K562 (cell line): Measurements from ENCODE around the gene GCK. TPM values are rescaled to one million over a fixed set of nuclear protein-coding genes. Genes with fewer than 3 reads are reported as not detected.
A peak's percentile ranks its signal among the peaks of the same experiment; 100 is the strongest.

Source experiments
- ATAC-seq: fragments of 200-7000 bp; cut with Tn5 transposase; 3 replicates; pipeline ENCODE4 v1.9.1; 2020; ENCODE audit warnings: moderate library complexity
- BruUV-seq: library from RNA; stranded (reverse); fragments of 400-500 nt; replicated peaks from 2 replicates; lab custom pipeline; 2021; lab: Mats Ljungman, UMichigan
- CTCF ChIA-PET: fragments of 300-600 bp; formaldehyde crosslinking; extraction: SDS; loops from one replicate; lab custom pipeline; 2021; ENCODE audit warnings: low intra/inter-chr PET ratio; lab: Yijun Ruan, JAX
- POLR2A ChIA-PET: fragments of 300-600, 350-650 bp; sonication (Branson Sonifier 250); formaldehyde crosslinking; extraction: SDS; loops from one replicate; lab custom pipeline; 2021; ENCODE audit warnings: antibody characterized with exemption, inconsistent platforms; lab: Yijun Ruan, JAX
- DNase-seq, 4 experiments: peaks; one replicate each; pipeline versions ENCODE4 v3.0.0 to v3.0.0-alpha.2; 2011 to 2018; ENCODE audit warnings: low spot score in 3 of 4, mixed read lengths in 3 of 4; ENCODE audit errors: extremely low read depth in 1 of 4
- FAIRE-seq: peaks from 2 replicates; lab custom pipeline; 2011; peaks lifted over from hg19 to GRCh38; lab: Jason Lieb, UNC
- H2AFZ ChIP-seq: 2 replicates; pipeline ENCODE4 v1.6.0; 2011; ENCODE audit warnings: low read depth, low read length, control low read depth, inconsistent platforms
- H3K27ac ChIP-seq: fragments of 200-600 bp; 3 replicates; pipeline ENCODE4 v1.8.0; 2011; ENCODE audit warnings: low read depth, mild to moderate bottlenecking, control low read depth, inconsistent platforms, low read length, moderate library complexity, mixed read lengths; ENCODE audit errors: extremely low read depth
- H3K27me3 ChIP-seq, 2 experiments: fragments of 300-600 bp in 1 of 2; 2 replicates in 1 of 2; 3 replicates in 1 of 2; pipeline versions ENCODE4 v1.6.0 to v1.8.0; 2011; ENCODE audit warnings: inconsistent platforms in 2 of 2, low read length in 2 of 2, mild to moderate bottlenecking in 1 of 2, mixed read lengths in 1 of 2, moderate library complexity in 1 of 2; ENCODE audit not compliant: control insufficient read depth in 2 of 2, insufficient read depth in 2 of 2
- H3K36me3 ChIP-seq: fragments of 300-600 bp; 3 replicates; pipeline ENCODE4 v1.8.0; 2011; ENCODE audit warnings: mild to moderate bottlenecking, low read length, inconsistent platforms; ENCODE audit not compliant: control insufficient read depth, insufficient read depth
- H3K4me1 ChIP-seq, 2 experiments: fragments of 200-600 bp in 1 of 2; replicated peaks in 1 of 2; 2 replicates in 1 of 2; 3 replicates in 1 of 2; pipeline versions ENCODE4 v1.5.1 to v1.8.0; 2011; ENCODE audit warnings: inconsistent platforms in 2 of 2, low read length in 2 of 2, mild to moderate bottlenecking in 1 of 2, mixed read lengths in 1 of 2, moderate library complexity in 1 of 2; ENCODE audit not compliant: control insufficient read depth in 2 of 2, insufficient read depth in 2 of 2
- H3K4me2 ChIP-seq: 2 replicates; pipeline ENCODE4 v1.6.1; 2011; ENCODE audit warnings: low read length, control low read depth, inconsistent platforms, mixed read lengths; ENCODE audit not compliant: insufficient read depth
- H3K4me3 ChIP-seq: fragments of 200-600 bp; sonication (generic), shearing (Covaris generic); 2 replicates; pipeline ENCODE4 v1.5.1; 2016; ENCODE audit warnings: control low read depth, inconsistent platforms
- H3K79me2 ChIP-seq: fragments of 200-600 bp; 3 replicates; pipeline ENCODE4 v1.8.0; 2011; ENCODE audit warnings: low read length, inconsistent platforms; ENCODE audit not compliant: control insufficient read depth, insufficient read depth
- H3K9ac ChIP-seq, 2 experiments: 2 replicates each; pipeline versions ENCODE4 v1.6.0 to v1.6.1; 2011; ENCODE audit warnings: low read depth in 2 of 2, low read length in 2 of 2, control low read depth in 1 of 2, inconsistent platforms in 1 of 2, mild to moderate bottlenecking in 1 of 2, mixed read lengths in 1 of 2; ENCODE audit not compliant: insufficient read depth in 1 of 2
- H3K9me1 ChIP-seq: one replicate; pipeline ENCODE4 v1.6.0; 2011; ENCODE audit warnings: inconsistent platforms, mild to moderate bottlenecking, low read length, moderate library complexity; ENCODE audit not compliant: control insufficient read depth, insufficient read depth
- H3K9me3 ChIP-seq: replicated peaks from 2 replicates; pipeline ENCODE4 v1.5.1; 2011; ENCODE audit warnings: low read depth, low read length, inconsistent platforms; ENCODE audit not compliant: control insufficient read depth, insufficient read depth
- H4K20me1 ChIP-seq: replicated peaks from 2 replicates; pipeline ENCODE4 v1.6.1; 2011; ENCODE audit warnings: low read length, inconsistent platforms, mixed read lengths; ENCODE audit not compliant: control insufficient read depth, insufficient read depth
- TAF15 ChIP-seq: fragments of 200-400 bp; formaldehyde crosslinking; IDR thresholded peaks from 2 replicates; pipeline ENCODE4 v1.6.1; 2017; ENCODE audit warnings: mild to moderate bottlenecking, low read depth, low read length, moderate library complexity
- WGBS: fragments of 100-300 bp; shearing (Covaris generic); methylation state at CpG from one replicate; pipeline ENCODE4 v1.1.6; 2016; ENCODE audit warnings: low coverage, mixed read lengths; ENCODE audit not compliant: insufficient coverage; ENCODE audit errors: missing lambda C conversion rate; 5-methylcytosine and 5-hydroxymethylcytosine counted together
- in situ Hi-C: fragments of 300-500 bp; cut with MboI; formaldehyde crosslinking; loops from 4 replicates; pipeline ENCODE4 v1.15.0; 2018; ENCODE audit warnings: inconsistent platforms, mixed read lengths
- intact Hi-C: fragments of 100-400 bp; cut with micrococcal nuclease; formaldehyde crosslinking; loops from 2 replicates; pipeline ENCODE4 v1.14.2; 2022
- polyA plus RNA-seq, 8 experiments: library from polyadenylated mRNA; depleted of rRNA in 4 of 8; stranded (reverse) in 5 of 8; unstranded in 3 of 8; fragments of >200 nt; fragmentation: Nextera tagmentation in 2 of 8; fragmentation: Illumina TruSeq in 1 of 8; extraction: Ambion mirVana in 2 of 8; extraction: Trizol in 1 of 8; gene quantifications; 2 replicates each; pipeline versions ENCODE4 v1.2.1 to v1.2.3, GENCODE V29; 2011 to 2014; ENCODE audit warnings: inconsistent platforms in 1 of 8, missing spikeins in 1 of 8
- total RNA-seq, 7 experiments: library from RNA; depleted of rRNA in 6 of 7; stranded (reverse); fragments of >200 nt in 6 of 7; fragmentation: Illumina TruSeq in 2 of 7; extraction: Trizol in 2 of 7; gene quantifications; 2 replicates each; pipeline versions ENCODE4 v1.2.1 to v1.2.3, GENCODE V29; 2011 to 2021; ENCODE audit warnings: low replicate concordance in 1 of 7
- TF ChIP-seq, protein P1 (sequence below), 2 experiments: IDR thresholded peaks; 2 replicates each; pipeline ENCODE4 v1.6.1; 2011; ENCODE audit warnings: borderline replicate concordance in 1 of 2, control low read depth in 1 of 2, low read depth in 1 of 2, low read length in 1 of 2, mild to moderate bottlenecking in 1 of 2, mixed read lengths in 1 of 2, moderate library complexity in 1 of 2; ENCODE audit not compliant: insufficient read depth in 1 of 2, insufficient read length in 1 of 2, poor library complexity in 1 of 2, severe bottlenecking in 1 of 2; ENCODE audit errors: extremely low read depth in 1 of 2

Gene GCK
- total and polyA plus RNA-seq, 9 of the 15 experiments (the other 6 are each of a cell fraction or from before 2014, with no cell fraction given): 0.11 to 0.55 (median 0.16) TPM; not detected in 3

DNA sequence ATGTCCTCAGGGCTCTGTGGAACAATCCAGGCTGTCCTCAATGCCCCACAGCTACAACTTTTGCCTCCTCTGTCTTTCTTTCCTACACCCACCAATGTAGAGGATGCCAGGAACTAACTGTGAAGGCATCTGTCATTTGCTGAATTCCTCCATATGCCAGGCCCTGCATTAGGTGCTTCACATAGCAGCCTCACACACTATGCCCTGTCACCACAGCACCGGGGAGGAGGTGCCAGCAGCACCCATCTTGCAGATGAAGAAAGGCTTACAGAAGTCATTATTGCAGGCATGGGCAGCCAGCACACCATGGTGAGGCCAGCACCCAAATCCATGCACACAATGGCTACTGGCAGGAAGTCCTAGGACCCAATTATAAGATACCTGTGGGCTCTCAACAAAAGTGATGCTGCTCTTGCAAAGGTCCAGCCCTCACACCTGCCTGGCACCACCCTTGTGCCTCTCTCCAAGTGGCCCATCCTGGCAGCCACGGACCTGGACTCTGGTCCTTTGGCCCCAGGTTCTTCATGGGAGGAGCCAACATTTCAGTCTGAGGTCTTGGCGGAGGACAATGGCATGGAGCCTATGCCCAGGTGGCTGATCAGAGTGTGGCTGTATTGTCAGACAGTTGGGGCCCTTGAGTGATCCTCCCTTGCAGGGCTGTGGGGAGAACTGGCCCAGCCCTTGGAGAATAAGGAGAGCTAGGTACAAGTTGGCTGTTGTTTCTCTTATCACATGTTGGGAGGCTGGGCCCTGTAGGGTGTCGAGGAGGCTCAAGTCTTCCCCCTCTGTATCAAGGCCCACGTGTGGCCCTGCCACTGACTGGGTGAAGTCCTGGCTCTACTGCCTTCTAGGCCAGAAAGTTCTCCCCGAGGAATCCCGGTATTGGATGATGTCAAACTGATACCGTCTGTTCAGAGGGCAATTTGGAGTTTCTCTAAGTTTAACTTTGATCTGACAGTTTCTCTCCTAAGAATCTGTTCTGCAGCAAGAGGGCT is 33.8 kb downstream of the GCK start:
- Histone ChIP-seq H3K79me2 (no peaks in the 10 kb centered on the region), H4K20me1 (no peaks in the 10 kb centered on the region; the same call in 1 of the 2 replicates), H3K9ac (peak overlapping the region in 1 of 2 experiments; percentile 8; a peak in 1 of 4 replicates), H2AFZ (no peak overlapping the region), H3K4me2 (no peak overlapping the region), H3K27me3 (no peaks in the 10 kb centered on the region), H3K4me3 (no peak overlapping the region), H3K27ac (no peak overlapping the region), H3K9me3 (no peaks in the 10 kb centered on the region)
- FAIRE-seq (no peak), ATAC-seq (no peak)
- BruUV-seq: no TSS peak
- in situ Hi-C loops: no loop called here
- CTCF ChIA-PET: no interaction called here
- 14% methylated on average over 8 of the region's 8 CpGs for WGBS
- POLR2A ChIA-PET: interaction anchor here (0.5 to 0.7 kb wide), 3 partner anchors 12 to 186 kb away, joined by 3 read pairs; no protein-coding TSS in a partner anchor
- TF ChIP-seq TAF15: no peak
- TF ChIP-seq, protein P1, sequence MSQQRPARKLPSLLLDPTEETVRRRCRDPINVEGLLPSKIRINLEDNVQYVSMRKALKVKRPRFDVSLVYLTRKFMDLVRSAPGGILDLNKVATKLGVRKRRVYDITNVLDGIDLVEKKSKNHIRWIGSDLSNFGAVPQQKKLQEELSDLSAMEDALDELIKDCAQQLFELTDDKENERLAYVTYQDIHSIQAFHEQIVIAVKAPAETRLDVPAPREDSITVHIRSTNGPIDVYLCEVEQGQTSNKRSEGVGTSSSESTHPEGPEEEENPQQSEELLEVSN (IDR thresholded peaks at IDR 0.05; ENCODE audit: borderline replicate concordance in 1 of 2, extremely low read depth in 1 of 2, insufficient read depth in 1 of 2, insufficient read length in 1 of 2, low read depth in 1 of 2, low read length in 1 of 2, poor library complexity in 1 of 2, severe bottlenecking in 1 of 2): peak in 1 of 2 experiments; percentile 26
- TF ChIP-seq, all 486 proteins: peak for 1
- Histone ChIP-seq H3K36me3 (no peaks in the 10 kb centered on the region), H3K9me1 (no peaks in the 10 kb centered on the region), H3K4me1 (peaks cover 0 to 35% of the 10 kb centered on the region in 2 experiments; a peak in 3 of 5 replicates)
- no peak for DNase-seq
- intact Hi-C loops: no loop called here
